ENCODE results near the gene CMTM1. TPM values are rescaled to one million over a fixed set of nuclear protein-coding genes. Genes with fewer than 3 reads are reported as not detected.
"Not testable (repeated sequence)": the region's sequence is repeated elsewhere in the genome, so short reads cannot be mapped to it uniquely, and the experiment has no call there.

CMTM1 gene
- total and polyA plus RNA-seq, 4 donors: 0.41 to 7.5 (median 2.9) TPM

DNA sequence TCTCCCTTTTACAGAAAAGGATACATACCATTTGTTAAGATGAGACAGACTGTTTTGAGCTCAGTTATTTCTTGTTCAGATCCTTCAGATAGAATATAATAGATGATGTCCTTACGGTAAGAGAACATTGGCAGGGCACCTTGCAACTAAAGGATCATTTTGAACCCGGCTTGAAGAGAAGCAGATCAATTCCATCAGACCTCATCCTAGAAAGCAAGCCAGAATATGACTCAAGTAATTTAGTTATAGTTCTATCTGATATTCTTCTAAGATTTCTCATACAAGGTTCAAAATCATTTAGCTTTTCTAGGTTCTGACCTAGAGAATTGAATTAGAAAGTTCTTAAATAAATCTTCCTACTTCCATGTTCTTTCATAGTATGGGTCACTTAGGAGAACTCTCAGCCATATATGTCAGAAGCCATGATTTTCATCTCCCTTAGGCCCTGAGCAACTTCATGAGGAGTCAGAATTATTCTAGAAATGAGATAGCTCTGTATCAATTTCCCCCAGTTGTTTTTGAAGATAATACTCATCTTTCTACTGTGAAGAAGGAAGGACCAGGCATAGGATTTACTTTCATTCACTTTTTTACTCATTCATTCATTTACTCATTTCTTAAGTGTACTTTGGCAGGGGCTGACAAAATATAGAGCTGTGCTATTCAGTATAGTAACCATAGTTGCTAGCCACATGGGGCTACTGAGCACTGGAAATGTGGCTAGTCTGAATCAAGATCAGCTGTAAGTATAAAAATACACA is 2.5 kb upstream of the CMTM1 start:
- peaks cover 0 to 2% (median 0%) of the 10 kb centered on the region in 4 donors for H3K9me3 ChIP-seq (ENCODE audit: control insufficient read depth in 4 of 4, insufficient read depth in 3 of 4, low read length in 3 of 4)
- H3K4me3 ChIP-seq: no peak overlapping the region
- no peak for ATAC-seq (ENCODE audit: insufficient read depth, low FRiP score)
- no peak overlapping the region for H3K9ac ChIP-seq (ENCODE audit: insufficient read depth in 1 of 2, low read length in 2 of 2)
- DNase-seq: no peak
- no peak for TF ChIP-seq CTCF (IDR thresholded peaks at IDR 0.05; ENCODE audit: control extremely low read depth, extremely low read depth)
- WGBS, 2 donors: 87 to 95% methylated on average over 2 of the region's 2 CpGs
- H3K27ac ChIP-seq (ENCODE audit: low read depth in 1 of 2, low read length in 1 of 2): no peak overlapping the region
- no peaks in the 10 kb centered on the region for H3K4me1 ChIP-seq (ENCODE audit: control insufficient read depth in 5 of 5, insufficient read depth in 5 of 5, low read length in 5 of 5)
- peaks cover 0 to 24% (median 23%) of the 10 kb centered on the region in 4 donors for H3K36me3 ChIP-seq (ENCODE audit: control insufficient read depth in 4 of 4, insufficient read depth in 4 of 4, low read length in 4 of 4)
- H3K27me3 ChIP-seq (ENCODE audit: control insufficient read depth in 3 of 3, insufficient read depth in 3 of 3, low read length in 2 of 3): no peaks in the 10 kb centered on the region

- H3K36me3 ChIP-seq (ENCODE audit: control insufficient read depth in 4 of 4, insufficient read depth in 4 of 4, low read length in 4 of 4): peaks cover 0 to 21% (median 16%) of the 10 kb centered on the region in 4 donors
- DNase-seq; H3K27me3 ChIP-seq (ENCODE audit: control insufficient read depth in 3 of 3, insufficient read depth in 3 of 3, low read length in 2 of 3); ATAC-seq (ENCODE audit: insufficient read depth, low FRiP score); H3K27ac ChIP-seq (ENCODE audit: low read depth in 1 of 2, low read length in 1 of 2); H3K9me3 ChIP-seq (ENCODE audit: control insufficient read depth in 4 of 4, insufficient read depth in 3 of 4, low read length in 3 of 4); H3K4me3 ChIP-seq; H3K4me1 ChIP-seq (ENCODE audit: control insufficient read depth in 5 of 5, insufficient read depth in 5 of 5, low read length in 5 of 5); H3K9ac ChIP-seq (ENCODE audit: insufficient read depth in 1 of 2, low read length in 2 of 2): not testable (repeated sequence)
- WGBS, 2 donors: 93 to 98% methylated on average over 3 of the region's 3 CpGs
These were observed 1.0 kb downstream of the CMTM1 start for GRCh38 chr16:66567270-66567669.

DNA sequence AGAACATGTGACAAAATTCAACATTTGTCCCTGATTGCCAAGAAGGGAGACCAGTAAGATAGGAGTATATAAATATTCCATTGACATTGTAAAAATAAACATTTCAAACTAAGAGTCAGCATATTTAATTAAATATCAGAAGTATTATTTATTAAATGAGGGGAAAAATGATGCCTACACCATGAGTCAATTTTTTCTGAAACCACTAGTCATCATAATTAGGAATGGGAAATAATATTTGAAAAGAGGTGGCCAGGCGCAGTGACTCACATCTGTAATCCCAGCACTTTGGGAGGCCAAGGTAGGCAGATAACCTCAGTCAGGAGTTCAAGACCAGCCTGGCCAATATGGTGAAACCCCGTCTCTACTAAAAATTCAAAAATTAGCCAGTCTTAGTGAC is 2.1 kb downstream of the CMTM1 start:
- 95 to 98% methylated on average over 2 of the region's 2 CpGs for WGBS, 2 donors
- no peaks in the 10 kb centered on the region for H3K27me3 ChIP-seq (ENCODE audit: control insufficient read depth in 3 of 3, insufficient read depth in 3 of 3, low read length in 2 of 3)
- DNase-seq (no peak), ATAC-seq (ENCODE audit: insufficient read depth, low FRiP score) (no peak)
- H3K4me3 ChIP-seq: no peak overlapping the region
- H3K9ac ChIP-seq (ENCODE audit: insufficient read depth in 1 of 2, low read length in 2 of 2): no peak overlapping the region
- peaks cover 0 to 2% (median 0%) of the 10 kb centered on the region in 4 donors for H3K9me3 ChIP-seq (ENCODE audit: control insufficient read depth in 4 of 4, insufficient read depth in 3 of 4, low read length in 3 of 4)
- no peak overlapping the region for H3K27ac ChIP-seq (ENCODE audit: low read depth in 1 of 2, low read length in 1 of 2)
- peaks cover 0 to 19% (median 11%) of the 10 kb centered on the region in 4 donors for H3K36me3 ChIP-seq (ENCODE audit: control insufficient read depth in 4 of 4, insufficient read depth in 4 of 4, low read length in 4 of 4)
- peaks cover 0 to 2% (median 0%) of the 10 kb centered on the region in 5 donors for H3K4me1 ChIP-seq (ENCODE audit: control insufficient read depth in 5 of 5, insufficient read depth in 5 of 5, low read length in 5 of 5)
- TF ChIP-seq CTCF (IDR thresholded peaks at IDR 0.05; ENCODE audit: control extremely low read depth, extremely low read depth): no peak

- DNase-seq (no peak), ATAC-seq (ENCODE audit: insufficient read depth, low FRiP score) (no peak)
- H3K9me3 ChIP-seq (ENCODE audit: control insufficient read depth in 4 of 4, insufficient read depth in 3 of 4, low read length in 3 of 4): peaks cover 0 to 2% (median 0%) of the 10 kb centered on the region in 4 donors
- peaks cover 0 to 2% (median 0%) of the 10 kb centered on the region in 5 donors for H3K4me1 ChIP-seq (ENCODE audit: control insufficient read depth in 5 of 5, insufficient read depth in 5 of 5, low read length in 5 of 5)
- TF ChIP-seq CTCF (IDR thresholded peaks at IDR 0.05; ENCODE audit: control extremely low read depth, extremely low read depth): no peak
- H3K9ac ChIP-seq (ENCODE audit: insufficient read depth in 1 of 2, low read length in 2 of 2): no peak overlapping the region
- H3K27me3 ChIP-seq (ENCODE audit: control insufficient read depth in 3 of 3, insufficient read depth in 3 of 3, low read length in 2 of 3): no peaks in the 10 kb centered on the region
- H3K36me3 ChIP-seq (ENCODE audit: control insufficient read depth in 4 of 4, insufficient read depth in 4 of 4, low read length in 4 of 4): peaks cover 0 to 19% (median 10%) of the 10 kb centered on the region in 4 donors
- WGBS, 2 donors: 100% methylated on average over 1 of the region's 1 CpG
- no peak overlapping the region for H3K4me3 ChIP-seq
- H3K27ac ChIP-seq (ENCODE audit: low read depth in 1 of 2, low read length in 1 of 2): no peak overlapping the region
These were observed 2.9 kb downstream of the CMTM1 start for GRCh38 chr16:66569131-66569530.

All from lung (tissue), 12 donors.